Neural cell (in vitro differentiated cells): ENCODE measurements around the gene QPCTL. TPM values are rescaled to one million over a fixed set of nuclear protein-coding genes. Genes with fewer than 3 reads are reported as not detected.

Source experiments
- H2AFZ ChIP-seq: fragments of 200-600, 300-800 bp; sonication (generic), shearing (Covaris generic); 2 replicates; pipeline ENCODE4 v1.6.0; 2014; ENCODE audit warnings: low read depth, mild to moderate bottlenecking, antibody characterized with exemption, low read length, moderate library complexity
- H3F3A ChIP-seq: fragments of 200-600 bp; shearing (Covaris generic); 2 replicates; pipeline ENCODE4 v1.6.1; 2016; ENCODE audit warnings: mild to moderate bottlenecking, moderate library complexity, mixed read lengths, antibody characterized with exemption, low read length; ENCODE audit not compliant: insufficient read depth, poor library complexity, severe bottlenecking
- H3K27ac ChIP-seq: fragments of 200-600, 300-800 bp; sonication (generic), shearing (Covaris generic); 2 replicates; pipeline ENCODE4 v1.5.1; 2014; ENCODE audit warnings: mild to moderate bottlenecking, low read length, moderate library complexity
- H3K27me3 ChIP-seq: fragments of 300-800, 200-600 bp; sonication (generic), shearing (Covaris generic); 2 replicates; pipeline ENCODE4 v1.6.0; 2014; ENCODE audit warnings: mild to moderate bottlenecking, low read depth, low read length, moderate library complexity; ENCODE audit not compliant: insufficient read depth
- H3K36me3 ChIP-seq: fragments of 300-800, 200-600 bp; sonication (generic), shearing (Covaris generic); 2 replicates; pipeline ENCODE4 v1.5.1; 2014; ENCODE audit warnings: mild to moderate bottlenecking, antibody characterized with exemption, low read length, moderate library complexity; ENCODE audit not compliant: insufficient read depth
- H3K4me2 ChIP-seq: fragments of 300-800, 200-600 bp; sonication (generic), shearing (Covaris generic); 2 replicates; pipeline ENCODE4 v1.6.0; 2014; ENCODE audit warnings: mild to moderate bottlenecking, low read length
- H3K4me3 ChIP-seq: fragments of 300-800, 200-600 bp; sonication (generic), shearing (Covaris generic); 2 replicates; pipeline ENCODE4 v1.5.1; 2014; ENCODE audit warnings: mild to moderate bottlenecking, low read length, moderate library complexity
- H3K79me2 ChIP-seq: fragments of 200-600 bp; shearing (Covaris generic); replicated peaks from 2 replicates; pipeline ENCODE4 v1.6.0; 2014; ENCODE audit warnings: mild to moderate bottlenecking, low read length, moderate library complexity; ENCODE audit not compliant: insufficient read depth
- H3K9ac ChIP-seq: fragments of 300-800, 200-600 bp; sonication (generic), shearing (Covaris generic); 2 replicates; pipeline ENCODE4 v1.6.1; 2016; ENCODE audit warnings: mild to moderate bottlenecking, low read length, mixed read lengths
- H3K9me2 ChIP-seq: fragments of 200-600 bp; shearing (Covaris generic); 2 replicates; pipeline ENCODE4 v1.6.1; 2016; ENCODE audit warnings: mild to moderate bottlenecking, low read length, mixed read lengths; ENCODE audit not compliant: insufficient read depth
- H3K9me3 ChIP-seq: fragments of 200-600, 300-800 bp; sonication (generic), shearing (Covaris generic); 2 replicates; pipeline ENCODE4 v1.6.1; 2016; ENCODE audit warnings: mild to moderate bottlenecking, mixed run types, low read length, moderate library complexity, mixed read lengths
- H4K20me1 ChIP-seq: fragments of 200-600 bp; shearing (Covaris generic); 2 replicates; pipeline ENCODE4 v1.6.1; 2016; ENCODE audit warnings: mild to moderate bottlenecking, mixed run types; ENCODE audit not compliant: insufficient read depth
- CTCF ChIP-seq: fragments of 450-650 bp; IDR thresholded peaks from 2 replicates; pipeline ENCODE4 v1.5.1; 2014; ENCODE audit warnings: antibody characterized with exemption, mild to moderate bottlenecking, moderate library complexity; ENCODE audit not compliant: poor library complexity, severe bottlenecking
- EP300 ChIP-seq: fragments of 450-650 bp; conservative IDR thresholded peaks from 2 replicates; pipeline ENCODE4 v1.6.1; 2014; ENCODE audit warnings: antibody characterized with exemption, mild to moderate bottlenecking, moderate library complexity; ENCODE audit not compliant: poor library complexity, severe bottlenecking
- EZH2 ChIP-seq: fragments of 200-600, 300-800 bp; shearing (Covaris generic), sonication (generic); IDR thresholded peaks from 2 replicates; pipeline ENCODE4 v1.6.1; 2014; ENCODE audit warnings: antibody characterized with exemption, low read length, borderline replicate concordance, mild to moderate bottlenecking; ENCODE audit not compliant: insufficient read depth, poor library complexity, severe bottlenecking
- MXI1 ChIP-seq: fragments of 450-650 bp; conservative IDR thresholded peaks from 2 replicates; pipeline ENCODE4 v1.6.1; 2014; ENCODE audit warnings: antibody characterized with exemption, mild to moderate bottlenecking; ENCODE audit not compliant: poor library complexity, severe bottlenecking
- POLR2AphosphoS5 ChIP-seq: IDR thresholded peaks from 2 replicates; pipeline ENCODE4 v1.6.1; 2012
- RAD21 ChIP-seq: fragments of 450-650 bp; conservative IDR thresholded peaks from 2 replicates; pipeline ENCODE4 v1.6.1; 2014; ENCODE audit warnings: antibody characterized with exemption, mild to moderate bottlenecking, moderate library complexity
- SMC3 ChIP-seq: fragments of 450-650 bp; conservative IDR thresholded peaks from 2 replicates; pipeline ENCODE4 v1.6.1; 2014; ENCODE audit warnings: antibody characterized with exemption, mild to moderate bottlenecking, moderate library complexity; ENCODE audit not compliant: poor library complexity
- TAF1 ChIP-seq: IDR thresholded peaks from 2 replicates; pipeline ENCODE4 v1.6.1; 2012; ENCODE audit warnings: low read depth
- polyA plus RNA-seq: library from polyadenylated mRNA; depleted of rRNA; stranded (reverse); fragments of >200 nt; gene quantifications from 2 replicates; pipeline ENCODE4 v1.2.3, GENCODE V29; 2014
- TF ChIP-seq, protein P1 (sequence below): IDR thresholded peaks from 2 replicates; pipeline ENCODE4 v1.6.1; 2012; ENCODE audit warnings: borderline replicate concordance

QPCTL gene
- polyA plus RNA-seq, 1 donor from 2014 or later, result 6.8 TPM

DNA sequence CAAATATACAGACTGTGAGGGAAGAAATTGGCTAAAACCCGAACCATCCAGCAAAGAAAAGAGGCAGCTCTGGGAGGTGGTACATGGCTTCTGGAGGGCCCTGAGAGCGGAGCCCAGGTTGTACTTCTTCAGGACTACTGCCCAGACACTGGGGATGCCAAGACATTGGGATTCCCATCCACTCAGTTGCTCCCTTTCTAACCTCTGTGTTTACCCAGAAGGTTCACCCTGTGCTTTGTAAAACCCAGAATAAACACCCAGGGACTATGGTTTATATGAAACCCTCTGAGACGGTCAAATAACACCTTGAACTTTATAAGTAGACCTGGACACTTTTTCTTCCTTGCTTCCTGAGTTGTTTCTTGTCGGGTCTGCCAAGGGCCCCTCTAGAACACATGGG is 50.5 kb downstream of the QPCTL start:
- no peaks in the 10 kb centered on the region for H3K9me3 ChIP-seq
- H3F3A ChIP-seq, result no peaks in the 10 kb centered on the region
- H2AFZ ChIP-seq, result no peak overlapping the region
- no peaks in the 10 kb centered on the region for H3K9me2 ChIP-seq
- H3K4me2 ChIP-seq, result no peak overlapping the region
- TF ChIP-seq EP300, result no peak
- no peak for TF ChIP-seq RAD21
- TF ChIP-seq TAF1, result no peak
- TF ChIP-seq EZH2, result no peak
- TF ChIP-seq MXI1, result no peak
- no peak for TF ChIP-seq POLR2AphosphoS5
- TF ChIP-seq CTCF, result no peak
- TF ChIP-seq SMC3, result no peak
- TF ChIP-seq, protein P1, sequence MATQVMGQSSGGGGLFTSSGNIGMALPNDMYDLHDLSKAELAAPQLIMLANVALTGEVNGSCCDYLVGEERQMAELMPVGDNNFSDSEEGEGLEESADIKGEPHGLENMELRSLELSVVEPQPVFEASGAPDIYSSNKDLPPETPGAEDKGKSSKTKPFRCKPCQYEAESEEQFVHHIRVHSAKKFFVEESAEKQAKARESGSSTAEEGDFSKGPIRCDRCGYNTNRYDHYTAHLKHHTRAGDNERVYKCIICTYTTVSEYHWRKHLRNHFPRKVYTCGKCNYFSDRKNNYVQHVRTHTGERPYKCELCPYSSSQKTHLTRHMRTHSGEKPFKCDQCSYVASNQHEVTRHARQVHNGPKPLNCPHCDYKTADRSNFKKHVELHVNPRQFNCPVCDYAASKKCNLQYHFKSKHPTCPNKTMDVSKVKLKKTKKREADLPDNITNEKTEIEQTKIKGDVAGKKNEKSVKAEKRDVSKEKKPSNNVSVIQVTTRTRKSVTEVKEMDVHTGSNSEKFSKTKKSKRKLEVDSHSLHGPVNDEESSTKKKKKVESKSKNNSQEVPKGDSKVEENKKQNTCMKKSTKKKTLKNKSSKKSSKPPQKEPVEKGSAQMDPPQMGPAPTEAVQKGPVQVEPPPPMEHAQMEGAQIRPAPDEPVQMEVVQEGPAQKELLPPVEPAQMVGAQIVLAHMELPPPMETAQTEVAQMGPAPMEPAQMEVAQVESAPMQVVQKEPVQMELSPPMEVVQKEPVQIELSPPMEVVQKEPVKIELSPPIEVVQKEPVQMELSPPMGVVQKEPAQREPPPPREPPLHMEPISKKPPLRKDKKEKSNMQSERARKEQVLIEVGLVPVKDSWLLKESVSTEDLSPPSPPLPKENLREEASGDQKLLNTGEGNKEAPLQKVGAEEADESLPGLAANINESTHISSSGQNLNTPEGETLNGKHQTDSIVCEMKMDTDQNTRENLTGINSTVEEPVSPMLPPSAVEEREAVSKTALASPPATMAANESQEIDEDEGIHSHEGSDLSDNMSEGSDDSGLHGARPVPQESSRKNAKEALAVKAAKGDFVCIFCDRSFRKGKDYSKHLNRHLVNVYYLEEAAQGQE, result no peak
- no peaks in the 10 kb centered on the region for H4K20me1 ChIP-seq
- no peak overlapping the region for H3K4me3 ChIP-seq
- H3K27ac ChIP-seq, result no peak overlapping the region
- H3K27me3 ChIP-seq, result no peaks in the 10 kb centered on the region
- no peak overlapping the region for H3K9ac ChIP-seq
- no peaks in the 10 kb centered on the region for H3K36me3 ChIP-seq
- H3K79me2 ChIP-seq, result no peaks in the 10 kb centered on the region

DNA sequence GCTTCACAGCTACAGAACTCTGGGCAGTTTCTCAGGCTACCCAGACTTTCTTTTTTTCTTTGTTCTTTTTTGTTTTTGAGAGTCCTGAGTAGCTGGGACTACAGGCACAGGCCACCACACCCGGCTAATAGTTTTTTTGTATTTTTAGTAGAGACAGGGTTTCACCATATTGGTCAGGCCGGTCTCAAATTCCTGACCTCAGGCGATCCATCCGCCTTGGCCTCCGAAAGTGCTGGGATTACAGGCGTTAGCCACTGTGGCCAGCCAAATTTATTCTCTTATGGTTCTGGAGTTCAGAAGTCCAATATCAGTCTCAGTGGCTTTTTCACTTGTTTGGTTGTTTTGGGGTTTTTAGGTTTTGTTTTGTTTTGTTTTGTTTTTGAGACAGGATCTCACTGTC is 53.1 kb downstream of the QPCTL start:
- Histone ChIP-seq H3F3A (no peaks in the 10 kb centered on the region), H2AFZ (no peak overlapping the region), H3K9me2 (no peaks in the 10 kb centered on the region), H3K27ac (no peak overlapping the region), H4K20me1 (no peaks in the 10 kb centered on the region), H3K9me3 (no peaks in the 10 kb centered on the region), H3K4me3 (no peak overlapping the region), H3K36me3 (no peaks in the 10 kb centered on the region), H3K9ac (no peak overlapping the region), H3K79me2 (no peaks in the 10 kb centered on the region), H3K4me2 (no peak overlapping the region), H3K27me3 (no peaks in the 10 kb centered on the region)
- TF ChIP-seq MXI1, result no peak

- Histone ChIP-seq H3K27me3 (no peaks in the 10 kb centered on the region), H3K27ac (no peak overlapping the region), H3K79me2 (no peaks in the 10 kb centered on the region), H3K4me3 (no peak overlapping the region), H3K9ac (no peak overlapping the region), H3K9me2 (no peaks in the 10 kb centered on the region), H3K36me3 (no peaks in the 10 kb centered on the region), H3K9me3 (no peaks in the 10 kb centered on the region), H4K20me1 (no peaks in the 10 kb centered on the region), H3F3A (no peaks in the 10 kb centered on the region), H2AFZ (no peak overlapping the region), H3K4me2 (no peak overlapping the region)
- TF ChIP-seq POLR2AphosphoS5 (no peak), SMC3 (no peak), RAD21 (no peak), EZH2 (no peak), CTCF (no peak), MXI1 (no peak), EP300 (no peak), TAF1 (no peak)
- TF ChIP-seq, protein P1, result no peak
Measured at GRCh38 chr19:45746866-45747265, 54.4 kb downstream of the QPCTL start.
